DND-41 (cell line): Measurements from ENCODE around the gene GDI2.

ENCODE experiments used
- CTCF ChIP-seq: IDR thresholded peaks from 2 replicates; pipeline ENCODE4 v1.5.1; 2012; ENCODE audit warnings: borderline replicate concordance, low read length, moderate library complexity, mild to moderate bottlenecking; ENCODE audit not compliant: poor library complexity, severe bottlenecking; ENCODE audit errors: extremely low read depth
- EZH2 ChIP-seq: IDR thresholded peaks from 3 replicates; pipeline ENCODE4 v1.6.1; 2012; ENCODE audit warnings: borderline replicate concordance, low read depth, mild to moderate bottlenecking, moderate library complexity, low read length, inconsistent platforms; ENCODE audit not compliant: severe bottlenecking

GRCh38 chr10:5765617-5766016, 47.6 kb downstream of the GDI2 start:
- no peak for TF ChIP-seq CTCF
- no peak for TF ChIP-seq EZH2
